Endothelial cell of umbilical vein (primary cell): ENCODE results near the gene OXNAD1. TPM values are rescaled to one million over a fixed set of nuclear protein-coding genes. Genes with fewer than 3 reads are reported as not detected.

Source experiments
- BruUV-seq: library from RNA; stranded (reverse); fragments of 400-500 nt; replicated peaks from 2 replicates; lab custom pipeline; 2021; lab: Mats Ljungman, UMichigan
- CTCF ChIA-PET: fragments of 300-600, 350-600 bp; sonication (Branson Sonifier 250); formaldehyde crosslinking; loops from one replicate; lab custom pipeline; 2021; ENCODE audit warnings: antibody characterized with exemption, inconsistent platforms; lab: Charles Lee
- POLR2A ChIA-PET: fragments of 300-600, 350-600 bp; sonication (Branson Sonifier 250); formaldehyde crosslinking; loops from one replicate; lab custom pipeline; 2021; ENCODE audit warnings: antibody characterized with exemption, inconsistent platforms; lab: Charles Lee
- DNase-seq: peaks from one replicate; pipeline ENCODE4 v3.0.0-alpha.2; 2011; ENCODE audit warnings: low read depth, low spot score
- FAIRE-seq: peaks from 2 replicates; lab custom pipeline; 2011; peaks lifted over from hg19 to GRCh38; lab: Jason Lieb, UNC
- H2AFZ ChIP-seq: 2 replicates; pipeline ENCODE4 v1.6.0; 2012; ENCODE audit warnings: low read depth, low read length, control low read depth, inconsistent platforms
- H3K27ac ChIP-seq: 2 replicates; pipeline ENCODE4 v1.5.1; 2011; ENCODE audit warnings: low read depth, mild to moderate bottlenecking, control low read depth, low read length, moderate library complexity; ENCODE audit not compliant: insufficient read depth
- H3K27me3 ChIP-seq, 2 experiments: 2 replicates each; pipeline versions ENCODE4 v1.6.0 to v1.6.1; 2011; ENCODE audit warnings: low read length in 2 of 2, mixed read lengths in 1 of 2; ENCODE audit not compliant: control insufficient read depth in 2 of 2, insufficient read depth in 2 of 2
- H3K36me3 ChIP-seq, 2 experiments: 2 replicates in 1 of 2; 3 replicates in 1 of 2; pipeline ENCODE4 v1.5.1; 2011; ENCODE audit warnings: low read length in 2 of 2, mild to moderate bottlenecking in 1 of 2, moderate library complexity in 1 of 2; ENCODE audit not compliant: control insufficient read depth in 2 of 2, insufficient read depth in 2 of 2; ENCODE audit errors: extremely low read depth in 1 of 2
- H3K4me1 ChIP-seq: 3 replicates; pipeline ENCODE4 v1.5.1; 2011; ENCODE audit warnings: mild to moderate bottlenecking, low read length; ENCODE audit not compliant: control insufficient read depth, insufficient read depth; ENCODE audit errors: extremely low read depth
- H3K4me2 ChIP-seq: 2 replicates; pipeline ENCODE4 v1.6.1; 2011; ENCODE audit warnings: low read length, control low read depth, mixed read lengths; ENCODE audit not compliant: insufficient read depth
- H3K4me3 ChIP-seq, 3 experiments: fragments of 200-600 bp in 1 of 3; sonication (generic), shearing (Covaris generic) in 1 of 3; replicated peaks in 1 of 3; 2 replicates each; pipeline ENCODE4 v1.5.1; 2011 to 2016; ENCODE audit warnings: control low read depth in 3 of 3, low read length in 3 of 3, mild to moderate bottlenecking in 2 of 3, inconsistent platforms in 1 of 3, low read depth in 1 of 3, moderate library complexity in 1 of 3; ENCODE audit not compliant: insufficient read depth in 1 of 3
- H3K79me2 ChIP-seq: 2 replicates; pipeline ENCODE4 v1.6.0; 2012; ENCODE audit warnings: low read length, inconsistent platforms; ENCODE audit not compliant: control insufficient read depth, insufficient read depth
- H3K9ac ChIP-seq: replicated peaks from 2 replicates; pipeline ENCODE3; 2011; ENCODE audit warnings: low read length, control low read depth; ENCODE audit not compliant: insufficient read depth; ENCODE audit errors: extremely low read depth
- H3K9me1 ChIP-seq: replicated peaks from 3 replicates; pipeline ENCODE4 v1.6.0; 2011; ENCODE audit warnings: mild to moderate bottlenecking, low read length; ENCODE audit not compliant: control insufficient read depth, insufficient read depth; ENCODE audit errors: extremely low read depth
- H3K9me3 ChIP-seq: replicated peaks from 2 replicates; pipeline ENCODE4 v1.5.1; 2012; ENCODE audit warnings: low read length, inconsistent platforms; ENCODE audit not compliant: control insufficient read depth, insufficient read depth
- H4K20me1 ChIP-seq: replicated peaks from 2 replicates; pipeline ENCODE3; 2011; ENCODE audit warnings: mild to moderate bottlenecking, low read length; ENCODE audit not compliant: control insufficient read depth, insufficient read depth; ENCODE audit errors: extremely low read depth
- EZH2 ChIP-seq: IDR thresholded peaks from 2 replicates; pipeline ENCODE4 v1.6.1; 2012; ENCODE audit warnings: borderline replicate concordance, low read depth, mild to moderate bottlenecking, moderate library complexity, low read length, inconsistent platforms; ENCODE audit not compliant: severe bottlenecking
- FOS ChIP-seq: IDR thresholded peaks from 2 replicates; pipeline ENCODE4 v1.6.1; 2011; ENCODE audit warnings: mild to moderate bottlenecking, low read length, moderate library complexity, borderline replicate concordance; ENCODE audit not compliant: insufficient read depth
- GATA2 ChIP-seq: IDR thresholded peaks from 2 replicates; pipeline ENCODE4 v1.7.0; 2011; ENCODE audit warnings: low read depth, mild to moderate bottlenecking, moderate library complexity, mixed read lengths, low read length; ENCODE audit not compliant: insufficient read length, insufficient read depth
- JUN ChIP-seq: IDR thresholded peaks from 2 replicates; pipeline ENCODE4 v1.6.1; 2011; ENCODE audit warnings: borderline replicate concordance, low read depth; ENCODE audit not compliant: insufficient read length, insufficient read depth
- MAX ChIP-seq: IDR thresholded peaks from 2 replicates; pipeline ENCODE4 v1.6.1; 2011; ENCODE audit not compliant: insufficient read depth, insufficient read length
- MYC ChIP-seq: IDR thresholded peaks from one replicate; pipeline ENCODE4 v1.6.1; 2011; ENCODE audit warnings: mild to moderate bottlenecking, low read depth, low read length
- POLR2A ChIP-seq: IDR thresholded peaks from 2 replicates; pipeline ENCODE4 v1.6.1; 2012; ENCODE audit warnings: low read depth, mild to moderate bottlenecking, control low read depth, low read length
- POLR2AphosphoS5 ChIP-seq: IDR thresholded peaks from 2 replicates; pipeline ENCODE4 v1.6.1; 2012; ENCODE audit warnings: low read depth, mild to moderate bottlenecking, control low read depth, low read length, moderate library complexity; ENCODE audit not compliant: insufficient read depth
- dilution Hi-C: fragments of 300-500 bp; cut with MboI; formaldehyde crosslinking; loops from one replicate; pipeline ENCODE4 v1.15.0; 2019; ENCODE audit warnings: low sequenced_read_pairs; ENCODE audit not compliant: extremely low pct_ligation_motif_present
- intact Hi-C: fragments of 100-400 bp; cut with micrococcal nuclease; formaldehyde crosslinking; loops from one replicate; pipeline ENCODE4 v1.10.0; 2022
- polyA plus RNA-seq, 4 experiments: library from polyadenylated mRNA; depleted of rRNA in 3 of 4; stranded (reverse) in 3 of 4; unstranded in 1 of 4; fragments of >200 nt; gene quantifications; 2 replicates each; pipeline versions ENCODE4 v1.2.1 to v1.2.3, GENCODE V29; 2011 to 2012; ENCODE audit warnings: missing spikeins in 1 of 4
- total RNA-seq: library from RNA; stranded (reverse); gene quantifications from 2 replicates; pipeline ENCODE4 v1.2.3, GENCODE V29; 2021
- TF ChIP-seq, protein P1 (sequence below), 2 donors: IDR thresholded peaks; 1 replicate in 1 of 2; 2 replicates in 1 of 2; pipeline ENCODE4 v1.5.1; 2011; ENCODE audit warnings: low read length in 2 of 2, mild to moderate bottlenecking in 2 of 2, moderate library complexity in 2 of 2, control low read depth in 1 of 2, inconsistent platforms in 1 of 2, low read depth in 1 of 2; ENCODE audit not compliant: insufficient read depth in 1 of 2; ENCODE audit errors: extremely low read depth in 1 of 2

Gene OXNAD1
- total and polyA plus RNA-seq, 2 donors (not counting 3 experiments of a cell fraction or from before 2014, with no cell fraction given), result 5.5 to 9.7 TPM

GRCh38 chr3:16295298-16295890, 30.4 kb downstream of the OXNAD1 start:
- FAIRE-seq, result no peak
- Histone ChIP-seq H3K4me2 (no peak overlapping the region), H3K9me3 (no peaks in the 10 kb centered on the region), H3K27ac (no peak overlapping the region), H2AFZ (no peak overlapping the region), H3K9me1 (no peaks in the 10 kb centered on the region), H3K4me3 (no peak overlapping the region), H3K36me3 (peaks cover 0 to 5% of the 10 kb centered on the region in 2 experiments), H3K4me1 (peaks cover 2% of the 10 kb centered on the region), H3K9ac (no peak overlapping the region), H3K79me2 (no peaks in the 10 kb centered on the region), H4K20me1 (no peaks in the 10 kb centered on the region), H3K27me3 (no peaks in the 10 kb centered on the region)
- BruUV-seq, result no TSS peak
- dilution Hi-C loops (no loop called here), intact Hi-C loops (no loop called here)
- ChIA-PET CTCF (interaction anchor here (1.1 to 3.6 kb wide), 6 partner anchors 28 to 255 kb away, joined by 3 to 19 read pairs (median 4); no protein-coding TSS in a partner anchor), POLR2A (no interaction called here)
- TF ChIP-seq EZH2, result no peak
- TF ChIP-seq, protein P1, sequence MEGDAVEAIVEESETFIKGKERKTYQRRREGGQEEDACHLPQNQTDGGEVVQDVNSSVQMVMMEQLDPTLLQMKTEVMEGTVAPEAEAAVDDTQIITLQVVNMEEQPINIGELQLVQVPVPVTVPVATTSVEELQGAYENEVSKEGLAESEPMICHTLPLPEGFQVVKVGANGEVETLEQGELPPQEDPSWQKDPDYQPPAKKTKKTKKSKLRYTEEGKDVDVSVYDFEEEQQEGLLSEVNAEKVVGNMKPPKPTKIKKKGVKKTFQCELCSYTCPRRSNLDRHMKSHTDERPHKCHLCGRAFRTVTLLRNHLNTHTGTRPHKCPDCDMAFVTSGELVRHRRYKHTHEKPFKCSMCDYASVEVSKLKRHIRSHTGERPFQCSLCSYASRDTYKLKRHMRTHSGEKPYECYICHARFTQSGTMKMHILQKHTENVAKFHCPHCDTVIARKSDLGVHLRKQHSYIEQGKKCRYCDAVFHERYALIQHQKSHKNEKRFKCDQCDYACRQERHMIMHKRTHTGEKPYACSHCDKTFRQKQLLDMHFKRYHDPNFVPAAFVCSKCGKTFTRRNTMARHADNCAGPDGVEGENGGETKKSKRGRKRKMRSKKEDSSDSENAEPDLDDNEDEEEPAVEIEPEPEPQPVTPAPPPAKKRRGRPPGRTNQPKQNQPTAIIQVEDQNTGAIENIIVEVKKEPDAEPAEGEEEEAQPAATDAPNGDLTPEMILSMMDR (IDR thresholded peaks at IDR 0.05; ENCODE audit: extremely low read depth in 1 of 2, insufficient read depth in 1 of 2, low read depth in 1 of 2, low read length in 2 of 2), result no peak
- TF ChIP-seq POLR2AphosphoS5, result no peak
- no peak for TF ChIP-seq FOS
- no peak for TF ChIP-seq POLR2A
- no peak for TF ChIP-seq MAX
- no peak for TF ChIP-seq JUN
- TF ChIP-seq MYC, result no peak
- no peak for TF ChIP-seq GATA2
- no peak for DNase-seq
